Smooth muscle cell (in vitro differentiated cells): ENCODE results near the gene RPS27L. TPM values are rescaled to one million over a fixed set of nuclear protein-coding genes. Genes with fewer than 3 reads are reported as not detected.

Experiments used
- polyA plus RNA-seq: library from polyadenylated mRNA; unstranded; fragments of >200 nt; fragmentation: Nextera tagmentation; extraction: Ambion mirVana; gene quantifications from 2 replicates; pipeline ENCODE4 v1.2.1, GENCODE V29; 2016
- total RNA-seq: library from RNA; depleted of rRNA; stranded (reverse); fragments of >200 nt; gene quantifications from 2 replicates; pipeline ENCODE4 v1.2.3, GENCODE V29; 2014

RPS27L gene
- total and polyA plus RNA-seq, 2 experiments from 2014 or later, result 180 to 641 TPM

Other genes with a start within 250 kb of the RPS27L start
- gene TPM1, start 114.7 kb downstream of the RPS27L start, total RNA-seq, result 1,694 and 1,869 TPM in 2 replicates
- 1,915 and 2,406 TPM in 2 replicates for gene TPM1, start 114.7 kb downstream of the RPS27L start, polyA plus RNA-seq
- 12.5 and 41.0 TPM in 2 replicates for gene LACTB, start 35.6 kb downstream of the RPS27L start, total RNA-seq
- 9.0 and 13.8 TPM in 2 replicates for gene LACTB, start 35.6 kb downstream of the RPS27L start, polyA plus RNA-seq
- gene RAB8B, start 32.1 kb upstream of the RPS27L start, total RNA-seq, result 34.7 and 42.2 TPM in 2 replicates
- gene RAB8B, start 32.1 kb upstream of the RPS27L start, polyA plus RNA-seq, result 10.7 and 11.5 TPM in 2 replicates
- gene APH1B, start 120.1 kb upstream of the RPS27L start, total RNA-seq, result 10.5 and 14.3 TPM in 2 replicates
- gene APH1B, start 120.1 kb upstream of the RPS27L start, polyA plus RNA-seq, result 9.5 and 15.5 TPM in 2 replicates
- 12.5 and 14.0 TPM in 2 replicates for gene CA12, start 224.4 kb upstream of the RPS27L start, total RNA-seq
- gene CA12, start 224.4 kb upstream of the RPS27L start, polyA plus RNA-seq, result 9.2 and 13.5 TPM in 2 replicates